NB4 (cell line): Measurements from ENCODE around the gene CATSPER3.

ENCODE experiments used
- DNase-seq: peaks from one replicate; pipeline ENCODE4 v3.0.0; 2010; ENCODE audit warnings: low read depth
- H3K4me3 ChIP-seq: one replicate; pipeline ENCODE4 v1.5.1; 2011; ENCODE audit warnings: mild to moderate bottlenecking, low read depth, low read length, moderate library complexity
- MYC ChIP-seq: IDR thresholded peaks from 2 replicates; pipeline ENCODE4 v1.6.1; 2011; ENCODE audit warnings: low read depth, low read length
- POLR2A ChIP-seq: IDR thresholded peaks from 2 replicates; pipeline ENCODE4 v1.6.1; 2011; ENCODE audit warnings: mild to moderate bottlenecking; ENCODE audit not compliant: insufficient read length; ENCODE audit errors: extremely low read depth
- TF ChIP-seq, protein P1 (sequence below): IDR thresholded peaks from one replicate; pipeline ENCODE4 v1.5.1; 2012; ENCODE audit warnings: low read depth, low read length
- TF ChIP-seq, protein P2 (sequence below): IDR thresholded peaks from 2 replicates; pipeline ENCODE4 v1.6.1; 2011; ENCODE audit warnings: low read depth, low read length

CATSPER3 gene

DNA sequence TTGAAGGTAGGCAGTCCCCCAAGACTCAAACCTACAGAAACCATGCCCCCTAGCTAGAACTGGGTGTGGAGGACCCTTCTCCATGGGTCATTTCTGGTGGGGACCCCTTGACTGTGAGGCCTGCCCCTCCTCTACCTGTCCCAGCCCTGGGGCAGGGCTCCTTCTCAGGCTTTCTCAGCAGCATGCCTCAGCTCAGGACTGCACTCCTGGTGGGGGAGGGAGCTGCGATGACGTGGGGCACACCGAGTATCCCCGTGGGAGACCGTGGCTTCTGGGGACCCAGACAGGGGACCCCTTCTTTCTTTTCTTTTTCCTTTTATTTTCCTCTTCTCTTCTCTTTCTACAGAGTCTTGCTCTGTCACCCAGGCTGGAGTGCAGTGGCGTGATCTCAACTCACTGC lies 93.3 kb downstream of the CATSPER3 start:
- TF ChIP-seq, protein P1, sequence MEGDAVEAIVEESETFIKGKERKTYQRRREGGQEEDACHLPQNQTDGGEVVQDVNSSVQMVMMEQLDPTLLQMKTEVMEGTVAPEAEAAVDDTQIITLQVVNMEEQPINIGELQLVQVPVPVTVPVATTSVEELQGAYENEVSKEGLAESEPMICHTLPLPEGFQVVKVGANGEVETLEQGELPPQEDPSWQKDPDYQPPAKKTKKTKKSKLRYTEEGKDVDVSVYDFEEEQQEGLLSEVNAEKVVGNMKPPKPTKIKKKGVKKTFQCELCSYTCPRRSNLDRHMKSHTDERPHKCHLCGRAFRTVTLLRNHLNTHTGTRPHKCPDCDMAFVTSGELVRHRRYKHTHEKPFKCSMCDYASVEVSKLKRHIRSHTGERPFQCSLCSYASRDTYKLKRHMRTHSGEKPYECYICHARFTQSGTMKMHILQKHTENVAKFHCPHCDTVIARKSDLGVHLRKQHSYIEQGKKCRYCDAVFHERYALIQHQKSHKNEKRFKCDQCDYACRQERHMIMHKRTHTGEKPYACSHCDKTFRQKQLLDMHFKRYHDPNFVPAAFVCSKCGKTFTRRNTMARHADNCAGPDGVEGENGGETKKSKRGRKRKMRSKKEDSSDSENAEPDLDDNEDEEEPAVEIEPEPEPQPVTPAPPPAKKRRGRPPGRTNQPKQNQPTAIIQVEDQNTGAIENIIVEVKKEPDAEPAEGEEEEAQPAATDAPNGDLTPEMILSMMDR: no peak
- TF ChIP-seq POLR2A (no peak), MYC (no peak)
- TF ChIP-seq, protein P2, sequence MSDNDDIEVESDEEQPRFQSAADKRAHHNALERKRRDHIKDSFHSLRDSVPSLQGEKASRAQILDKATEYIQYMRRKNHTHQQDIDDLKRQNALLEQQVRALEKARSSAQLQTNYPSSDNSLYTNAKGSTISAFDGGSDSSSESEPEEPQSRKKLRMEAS: no peak

More for the DNA sequence above, 93.3 kb downstream of the CATSPER3 start:
- H3K4me3 ChIP-seq: no peak overlapping the region
- DNase-seq: no peak
